SH-SY5Y (cell line): ENCODE results near the gene LGALS8.

Source experiments
- GATA2 ChIP-seq: IDR thresholded peaks from 2 replicates; pipeline ENCODE4 v1.6.1; 2011; ENCODE audit warnings: mild to moderate bottlenecking, low read depth, low read length
- GATA3 ChIP-seq: IDR thresholded peaks from 2 replicates; pipeline ENCODE4 v1.6.1; 2011; ENCODE audit warnings: low read depth, mild to moderate bottlenecking, low read length, moderate library complexity

GRCh38 chr1:236509203-236509602 is 14.6 kb upstream of the LGALS8 start:
- TF ChIP-seq GATA3 (no peak), GATA2 (no peak)
